Activated effector memory CD4-positive, alpha-beta T cell treated with anti-CD3 and anti-CD28 coated beads, Interleukin-2, amount 50 U/mL, for 16 hours (primary cell): ENCODE measurements around the gene PSAT1.

ENCODE experiments used
- DNase-seq: peaks from one replicate; pipeline ENCODE4 v3.0.0-alpha.2; 2020

The PSAT1 gene

DNA sequence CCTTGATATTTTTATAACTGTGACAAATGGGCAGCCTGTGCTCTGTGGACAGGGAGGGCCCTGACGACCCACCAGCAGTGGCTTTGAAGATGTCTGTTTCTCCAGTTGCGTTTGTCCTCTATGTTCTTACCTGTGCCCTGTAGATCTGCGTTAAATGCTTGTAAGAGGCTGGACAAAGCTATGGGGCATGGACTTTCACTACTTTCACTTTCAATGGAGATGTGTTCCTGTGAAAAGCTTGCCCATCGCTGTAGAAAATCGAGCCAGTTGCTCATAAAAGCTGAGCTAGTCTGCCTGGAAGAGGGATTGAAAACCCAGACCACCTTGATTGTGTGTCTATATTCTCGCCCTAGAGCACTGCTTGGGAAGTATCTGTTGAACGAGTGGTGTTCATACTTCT is 74.1 kb downstream of the PSAT1 start:
- DNase-seq, result no peak

DNA sequence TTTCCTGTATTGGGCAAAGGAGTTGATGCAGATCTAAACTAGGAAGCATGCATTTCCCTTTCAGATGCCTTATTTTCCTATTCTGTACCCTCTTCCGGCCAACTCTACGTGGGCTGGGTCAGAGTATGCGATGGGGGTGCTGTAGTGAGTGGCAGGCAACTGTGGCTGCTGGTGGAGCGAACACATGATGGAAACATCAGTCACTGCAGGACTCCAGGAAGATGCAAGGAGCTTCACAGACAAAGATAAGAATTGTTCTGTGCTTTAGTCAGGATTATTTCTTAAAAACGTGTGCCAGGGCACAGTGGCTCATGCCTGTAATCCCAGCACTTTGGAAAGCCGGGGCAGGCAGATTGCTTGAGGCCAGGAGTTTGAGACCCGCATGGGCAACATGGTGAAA is 75.1 kb downstream of the PSAT1 start:
- no peak for DNase-seq
